CD4-positive, alpha-beta T cell (primary cell): ENCODE data around the gene DLK1. TPM values are rescaled to one million over a fixed set of nuclear protein-coding genes. Genes with fewer than 3 reads are reported as not detected.

Experiments
- ATAC-seq: fragments of 200-7000 bp; cut with Tn5 transposase; one replicate; pipeline ENCODE4 v1.10.0; 2022; ENCODE audit warnings: mild to moderate bottlenecking; ENCODE audit not compliant: poor library complexity
- CTCF ChIA-PET: fragments of 350-600 bp; sonication (Branson Sonifier 250); formaldehyde crosslinking; loops from one replicate; lab custom pipeline; 2021; ENCODE audit warnings: antibody characterized with exemption, inconsistent platforms; lab: Charles Lee
- POLR2A ChIA-PET: fragments of 350-600 bp; sonication (Branson Sonifier 250); formaldehyde crosslinking; loops from one replicate; lab custom pipeline; 2021; ENCODE audit warnings: antibody characterized with exemption, inconsistent platforms; lab: Charles Lee
- DNase-seq, 14 experiments: peaks; one replicate each; pipeline ENCODE4 v3.0.0-alpha.2; 2013 to 2020; ENCODE audit warnings: mixed read lengths in 2 of 14
- H3K27ac ChIP-seq, 2 donors: one replicate each; pipeline versions ENCODE4 v1.5.1 to v1.7.0; 2013; ENCODE audit warnings: low read length in 2 of 2, low read depth in 1 of 2, mild to moderate bottlenecking in 1 of 2
- H3K27me3 ChIP-seq, 2 experiments: 1 replicate in 1 of 2; 2 replicates in 1 of 2; pipeline versions ENCODE4 v1.6.1 to v1.7.0; 2013; ENCODE audit warnings: low read length in 2 of 2, control low read depth in 1 of 2, mild to moderate bottlenecking in 1 of 2, moderate library complexity in 1 of 2; ENCODE audit not compliant: insufficient read depth in 2 of 2, control insufficient read depth in 1 of 2
- H3K36me3 ChIP-seq: one replicate; pipeline ENCODE4 v1.6.1; 2013; ENCODE audit warnings: low read length, control low read depth; ENCODE audit not compliant: insufficient read depth
- H3K4me1 ChIP-seq: one replicate; pipeline ENCODE4 v1.6.1; 2013; ENCODE audit warnings: low read length, control low read depth; ENCODE audit not compliant: insufficient read depth
- H3K4me3 ChIP-seq: one replicate; pipeline ENCODE4 v1.5.1; 2013; ENCODE audit warnings: mild to moderate bottlenecking, low read length, moderate library complexity
- H3K9me3 ChIP-seq, 2 experiments: 1 replicate in 1 of 2; 2 replicates in 1 of 2; pipeline versions ENCODE4 v1.6.1 to v1.7.0; 2013; ENCODE audit warnings: low read length in 2 of 2, mild to moderate bottlenecking in 2 of 2, control low read depth in 1 of 2, moderate library complexity in 1 of 2; ENCODE audit not compliant: control insufficient read depth in 1 of 2, insufficient read depth in 1 of 2
- H3K27ac Mint-ChIP-seq: one replicate; pipeline ENCODE4 v1.8.0; 2020; ENCODE audit warnings: mixed read lengths
- H3K27me3 Mint-ChIP-seq: one replicate; pipeline ENCODE4 v1.8.0; 2021; ENCODE audit warnings: mixed read lengths
- H3K36me3 Mint-ChIP-seq: one replicate; pipeline ENCODE4 v1.8.0; 2021; ENCODE audit warnings: low read depth, mixed read lengths
- H3K4me1 Mint-ChIP-seq: one replicate; pipeline ENCODE4 v1.8.0; 2021; ENCODE audit warnings: low read depth, mixed read lengths
- H3K4me3 Mint-ChIP-seq: one replicate; pipeline ENCODE4 v1.8.0; 2020; ENCODE audit warnings: mild to moderate bottlenecking, mixed read lengths
- H3K9me3 Mint-ChIP-seq: one replicate; pipeline ENCODE4 v1.8.0; 2020; ENCODE audit warnings: mixed read lengths
- intact Hi-C, 2 experiments: fragments of 100-400 bp; cut with DNase I in 1 of 2; cut with micrococcal nuclease in 1 of 2; formaldehyde crosslinking; loops; one replicate each; pipeline versions ENCODE4 v1.15.1 to v1.9.0; 2023 to 2025; cut with DNase I, micrococcal nuclease
- total RNA-seq, 174 experiments: library from RNA in 2 of 174; stranded (reverse) in 2 of 174; gene quantifications; one replicate each; pipeline ENCODE4 v1.2.3 and lab custom pipeline; 2021 to 2026
- TF ChIP-seq, protein P1 (sequence below): fragments of 200-600 bp; IDR thresholded peaks from one replicate; pipeline ENCODE4 v1.8.0; 2022; ENCODE audit warnings: antibody characterized with exemption, mild to moderate bottlenecking

Gene DLK1
- total RNA-seq, 2 experiments from 2014 or later: not detected

DNA sequence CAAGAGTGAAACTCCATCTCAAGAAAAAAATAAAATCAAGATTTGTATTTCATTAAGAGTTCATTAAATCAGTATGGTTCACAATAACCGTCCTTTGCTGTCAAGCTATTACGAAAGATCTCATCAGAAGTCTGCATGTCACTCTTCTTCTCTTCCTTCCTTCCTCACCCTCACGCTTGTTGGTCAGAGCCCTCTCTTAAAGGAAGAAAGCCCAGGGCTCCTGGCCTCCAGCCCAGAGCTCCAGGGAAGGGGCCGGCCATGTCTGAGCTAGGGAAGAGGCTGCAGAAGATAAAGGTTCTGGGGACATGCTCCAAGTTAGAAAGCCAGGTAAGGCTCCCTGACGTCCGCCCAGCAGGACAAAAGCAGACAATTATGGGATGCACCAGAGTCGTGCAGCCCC lies 43.1 kb upstream of the DLK1 start:
- no peaks in the 10 kb centered on the region for H3K9me3 Mint-ChIP-seq
- Histone ChIP-seq H3K27ac (no peak overlapping the region), H3K4me1 (no peaks in the 10 kb centered on the region), H3K4me3 (no peak overlapping the region), H3K27me3 (no peaks in the 10 kb centered on the region), H3K9me3 (no peaks in the 10 kb centered on the region), H3K36me3 (no peaks in the 10 kb centered on the region)
- ChIA-PET CTCF (no interaction called here), POLR2A (no interaction called here)
- no peaks in the 10 kb centered on the region for H3K4me1 Mint-ChIP-seq
- no peak for ATAC-seq
- H3K4me3 Mint-ChIP-seq: no peak overlapping the region
- intact Hi-C loops: no loop called here
- H3K27me3 Mint-ChIP-seq: peaks cover 5% of the 10 kb centered on the region
- TF ChIP-seq, protein P1, sequence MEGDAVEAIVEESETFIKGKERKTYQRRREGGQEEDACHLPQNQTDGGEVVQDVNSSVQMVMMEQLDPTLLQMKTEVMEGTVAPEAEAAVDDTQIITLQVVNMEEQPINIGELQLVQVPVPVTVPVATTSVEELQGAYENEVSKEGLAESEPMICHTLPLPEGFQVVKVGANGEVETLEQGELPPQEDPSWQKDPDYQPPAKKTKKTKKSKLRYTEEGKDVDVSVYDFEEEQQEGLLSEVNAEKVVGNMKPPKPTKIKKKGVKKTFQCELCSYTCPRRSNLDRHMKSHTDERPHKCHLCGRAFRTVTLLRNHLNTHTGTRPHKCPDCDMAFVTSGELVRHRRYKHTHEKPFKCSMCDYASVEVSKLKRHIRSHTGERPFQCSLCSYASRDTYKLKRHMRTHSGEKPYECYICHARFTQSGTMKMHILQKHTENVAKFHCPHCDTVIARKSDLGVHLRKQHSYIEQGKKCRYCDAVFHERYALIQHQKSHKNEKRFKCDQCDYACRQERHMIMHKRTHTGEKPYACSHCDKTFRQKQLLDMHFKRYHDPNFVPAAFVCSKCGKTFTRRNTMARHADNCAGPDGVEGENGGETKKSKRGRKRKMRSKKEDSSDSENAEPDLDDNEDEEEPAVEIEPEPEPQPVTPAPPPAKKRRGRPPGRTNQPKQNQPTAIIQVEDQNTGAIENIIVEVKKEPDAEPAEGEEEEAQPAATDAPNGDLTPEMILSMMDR: no peak
- H3K36me3 Mint-ChIP-seq: no peaks in the 10 kb centered on the region
- DNase-seq: no peak
- no peak overlapping the region for H3K27ac Mint-ChIP-seq

DNA sequence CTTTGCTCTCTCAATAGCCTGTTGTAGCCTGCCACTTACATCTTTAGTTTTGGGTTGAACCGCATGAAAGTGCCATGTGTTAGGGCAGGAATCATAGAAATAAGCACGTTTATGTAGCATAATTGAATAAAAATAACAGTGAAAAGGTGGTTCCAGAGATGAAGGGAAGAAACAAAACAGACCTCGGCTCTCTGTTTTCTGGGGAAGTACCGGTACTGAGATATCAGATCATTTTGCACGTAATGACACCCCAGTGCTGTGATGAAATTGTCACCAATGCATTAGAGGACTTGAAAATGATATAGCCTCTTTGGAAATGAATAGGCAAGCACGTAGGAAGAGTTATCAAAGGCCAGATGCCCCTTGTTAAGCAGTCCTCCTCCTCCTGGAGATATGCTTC lies 42.5 kb upstream of the DLK1 start:
- DNase-seq (no peak), ATAC-seq (no peak)
- Histone ChIP-seq H3K4me1 (no peaks in the 10 kb centered on the region), H3K4me3 (no peak overlapping the region), H3K27me3 (no peaks in the 10 kb centered on the region), H3K36me3 (no peaks in the 10 kb centered on the region), H3K9me3 (no peaks in the 10 kb centered on the region), H3K27ac (no peak overlapping the region)
- ChIA-PET POLR2A (no interaction called here), CTCF (no interaction called here)
- H3K27ac Mint-ChIP-seq: no peak overlapping the region
- H3K9me3 Mint-ChIP-seq: no peaks in the 10 kb centered on the region
- intact Hi-C loops: no loop called here
- H3K4me3 Mint-ChIP-seq: no peak overlapping the region
- peaks cover 3% of the 10 kb centered on the region for H3K27me3 Mint-ChIP-seq
- TF ChIP-seq, protein P1: no peak
- H3K36me3 Mint-ChIP-seq: no peaks in the 10 kb centered on the region
- no peaks in the 10 kb centered on the region for H3K4me1 Mint-ChIP-seq

DNA sequence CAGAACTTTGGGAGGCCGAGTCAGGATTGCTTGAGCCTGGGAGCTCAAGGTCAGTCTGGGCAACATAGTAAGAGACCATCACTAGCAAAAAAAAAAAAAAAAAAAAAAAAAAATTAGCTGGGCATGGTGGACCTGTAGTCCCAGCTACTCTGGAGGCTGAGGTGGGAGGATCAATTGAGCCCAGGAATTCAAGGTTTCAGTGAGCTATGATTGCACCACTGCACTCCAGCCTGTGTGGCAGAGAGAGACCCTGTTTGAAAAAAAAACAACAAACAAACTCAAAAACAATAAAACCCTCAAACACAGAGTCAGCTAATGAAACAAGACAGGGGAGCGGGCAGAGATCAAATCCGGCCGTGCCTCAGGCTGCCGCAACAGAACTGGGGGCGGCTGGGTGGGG lies 41.7 kb upstream of the DLK1 start:
- no peak for DNase-seq
- no peak for ATAC-seq
- TF ChIP-seq, protein P1: no peak
- no peaks in the 10 kb centered on the region for H3K36me3 Mint-ChIP-seq
- Histone ChIP-seq H3K36me3 (no peaks in the 10 kb centered on the region), H3K4me1 (no peaks in the 10 kb centered on the region), H3K9me3 (no peaks in the 10 kb centered on the region), H3K4me3 (no peak overlapping the region), H3K27me3 (no peaks in the 10 kb centered on the region), H3K27ac (no peak overlapping the region)
- intact Hi-C loops: no loop called here
- H3K4me3 Mint-ChIP-seq: no peak overlapping the region
- ChIA-PET POLR2A (no interaction called here), CTCF (interaction anchor here (0.9 kb wide), 1 partner anchor 22 kb away, joined by 3 read pairs; no protein-coding TSS in a partner anchor)
- H3K27me3 Mint-ChIP-seq: no peaks in the 10 kb centered on the region
- no peaks in the 10 kb centered on the region for H3K4me1 Mint-ChIP-seq
- H3K27ac Mint-ChIP-seq: no peak overlapping the region
- H3K9me3 Mint-ChIP-seq: no peaks in the 10 kb centered on the region
